SKM-1 (cell line): ENCODE measurements around the gene C15orf39.
"Not testable (repeated sequence)": the region's sequence is repeated elsewhere in the genome, so short reads cannot be mapped to it uniquely, and the experiment has no call there.

Source experiments
- DNase-seq: peaks from one replicate; lab custom pipeline; 2025; ENCODE audit not compliant: unreplicated experiment; lab: John Stamatoyannopoulos, UW

The C15orf39 gene

GRCh38 chr15:75209289-75209676 is 7.6 kb downstream of the C15orf39 start:
- DNase-seq = no peak

GRCh38 chr15:75210811-75211230 is 9.1 kb downstream of the C15orf39 start:
- DNase-seq = no peak

- DNase-seq = no peak
These were observed 9.9 kb downstream of the C15orf39 start for GRCh38 chr15:75211436-75212199.

DNA sequence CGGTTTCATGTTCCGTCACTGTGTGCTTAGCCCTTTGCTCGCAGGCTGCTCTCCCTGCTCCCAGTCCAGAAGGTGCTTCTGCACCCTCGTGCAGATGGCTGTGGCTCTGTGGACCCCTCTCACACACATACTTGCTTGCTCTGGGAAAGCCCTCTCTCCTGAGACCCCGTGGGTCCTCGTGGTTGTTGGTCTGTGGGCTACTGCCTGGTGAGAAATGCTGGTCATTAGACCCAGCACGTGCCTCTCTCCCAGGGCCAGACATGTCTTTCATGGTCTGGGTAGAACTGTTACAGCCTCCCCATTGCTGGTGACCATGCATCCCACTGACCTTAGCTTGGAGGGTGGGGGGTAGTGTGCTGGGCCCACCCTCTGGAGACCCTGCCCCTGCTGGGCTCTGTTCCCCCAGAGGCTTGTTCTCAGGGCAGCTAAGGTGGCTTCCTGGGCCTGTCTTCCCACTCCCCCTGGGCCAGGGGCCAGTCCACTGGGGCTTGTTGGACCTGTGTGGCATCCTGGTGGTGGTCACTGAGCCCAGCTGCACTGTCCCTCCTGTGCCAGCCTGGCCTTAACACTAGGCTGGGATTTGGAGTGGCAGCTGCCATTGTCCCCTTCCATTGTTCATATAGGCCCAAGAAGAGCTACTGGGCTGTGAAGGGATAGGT is 10.6 kb downstream of the C15orf39 start:
- no peak for DNase-seq

DNA sequence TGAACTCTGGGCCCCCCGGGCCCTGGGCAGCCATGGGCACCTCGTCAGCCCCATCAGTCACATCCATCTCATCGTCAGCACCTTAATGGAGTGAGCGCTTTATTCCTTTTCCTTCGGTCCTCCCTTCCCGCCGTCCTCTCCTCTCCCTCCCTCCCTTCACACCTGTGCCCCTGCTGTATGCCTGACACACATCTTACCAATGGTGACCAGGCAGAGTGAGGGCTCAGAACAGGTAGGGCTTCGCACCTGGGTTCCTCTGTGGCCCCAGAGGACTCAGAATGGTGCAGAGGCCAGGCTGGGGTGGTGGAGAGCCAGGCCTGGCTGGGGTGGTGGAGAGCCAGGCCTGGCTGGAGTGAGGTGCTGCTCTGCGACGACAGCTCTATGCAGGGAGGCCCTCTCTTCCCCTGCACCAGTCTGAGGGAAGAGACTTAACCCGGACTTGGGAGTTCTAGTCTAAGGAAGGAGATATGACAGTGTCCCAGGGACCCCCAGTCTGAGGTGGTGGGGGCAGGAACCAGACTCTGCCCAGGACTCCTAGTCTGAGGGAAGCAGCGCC is 11.6 kb downstream of the C15orf39 start:
- DNase-seq = no peak

DNA sequence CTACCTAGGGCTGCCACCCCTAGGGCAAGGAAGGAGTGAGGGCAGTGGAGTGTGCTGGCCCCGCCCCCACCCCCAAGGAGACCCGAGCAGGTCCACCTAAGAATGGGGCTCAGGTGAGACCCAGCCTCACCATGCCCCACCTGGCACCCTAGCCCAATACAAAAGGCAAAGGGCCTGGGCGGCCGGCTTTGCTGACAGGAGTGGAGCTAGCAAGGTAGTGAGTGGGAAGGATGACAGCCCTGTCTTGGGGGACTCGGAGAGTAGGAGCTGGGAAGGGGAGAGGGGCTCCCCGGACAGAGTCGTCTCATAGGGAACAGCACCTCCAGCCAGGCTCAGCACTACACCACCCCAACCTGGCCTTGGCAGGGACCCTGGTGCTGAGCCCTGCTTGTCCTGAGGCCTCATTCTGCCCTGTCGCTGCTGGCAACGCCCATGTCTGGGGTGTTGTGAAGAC is 12.1 kb downstream of the C15orf39 start:
- no peak for DNase-seq

DNA sequence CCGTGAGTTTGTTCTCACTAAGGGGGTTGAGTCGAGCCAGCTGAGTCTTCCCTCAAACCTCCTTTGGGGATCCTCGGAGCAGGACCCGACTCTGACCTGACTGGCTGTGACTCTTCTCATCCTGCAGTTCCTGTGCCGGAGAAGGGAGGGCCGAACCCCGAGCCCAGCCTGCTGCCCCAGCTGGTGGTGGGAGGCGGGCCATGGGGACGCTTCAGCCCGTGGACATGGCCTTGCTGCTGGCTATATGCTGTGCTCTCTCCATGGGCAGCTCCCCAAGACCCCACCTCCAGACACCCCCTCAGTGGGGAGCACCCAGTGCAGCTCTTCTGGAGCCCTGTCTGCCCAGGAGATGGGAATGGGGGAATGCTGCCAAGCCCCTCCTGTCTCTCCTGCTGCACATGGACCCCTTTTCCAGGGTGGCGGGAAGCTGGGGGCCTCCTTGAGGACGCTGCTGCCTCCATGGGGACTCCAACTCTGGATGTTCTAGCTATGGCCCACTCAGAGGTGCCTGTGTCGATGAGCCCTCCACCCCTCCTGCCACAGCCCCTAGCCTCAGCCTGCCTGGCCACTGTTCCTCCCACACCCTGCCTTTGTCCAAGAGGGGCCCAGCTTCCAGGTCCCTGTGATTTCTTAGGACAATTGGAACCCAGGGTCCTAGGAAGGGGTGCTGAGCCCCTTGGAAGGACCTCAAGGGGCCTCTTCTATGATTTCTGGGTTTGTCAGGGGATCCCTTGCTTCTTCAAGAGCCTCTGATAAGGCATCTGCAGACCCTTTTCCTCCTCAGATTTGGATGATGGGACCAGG is 12.8 kb downstream of the C15orf39 start:
- no peak for DNase-seq

DNA sequence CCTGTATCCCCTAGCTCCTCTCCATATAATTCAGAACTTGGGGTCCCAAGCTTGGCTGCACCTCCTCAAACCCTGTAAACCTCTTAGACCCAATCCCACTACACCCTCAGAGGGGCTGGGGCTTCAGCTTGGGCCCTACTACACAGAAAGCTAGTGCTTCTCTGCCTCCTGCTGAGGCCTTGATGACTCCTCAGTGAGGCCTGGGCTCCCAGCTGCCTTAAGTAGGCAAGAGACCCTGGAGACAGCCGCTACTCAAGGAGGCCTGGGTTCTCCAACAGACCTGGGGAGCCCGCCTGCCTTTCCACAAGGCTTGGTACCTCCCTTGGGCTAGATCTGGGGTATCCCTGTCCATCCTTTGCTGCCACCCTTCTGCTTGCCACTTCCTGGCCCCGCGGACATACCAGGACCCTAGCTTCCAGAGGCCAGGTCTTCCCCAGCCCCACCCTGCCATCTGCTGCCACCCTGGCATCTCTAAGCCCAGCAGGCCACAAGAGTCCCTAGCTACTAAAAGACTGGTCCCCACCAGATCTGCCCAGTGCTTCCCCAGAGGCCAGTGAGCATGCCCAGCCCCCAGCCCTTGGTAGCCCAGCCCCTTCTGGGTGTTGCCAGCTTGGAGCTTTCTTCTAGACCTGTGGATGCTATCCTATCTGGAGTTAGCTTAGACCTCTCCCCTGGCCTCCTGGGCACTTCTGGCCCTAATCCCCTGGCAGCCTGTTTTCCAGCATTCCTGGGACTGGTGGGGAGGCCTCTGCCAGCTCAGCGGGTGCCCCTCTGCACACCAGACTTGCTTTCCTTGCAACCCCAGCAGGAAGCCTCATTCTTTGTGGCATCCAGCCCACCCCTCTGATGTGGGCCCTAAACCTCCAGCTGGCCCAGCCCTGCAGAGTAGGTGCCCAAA is 13.7 kb downstream of the C15orf39 start:
- DNase-seq = no peak

GRCh38 chr15:75217012-75217411 is 15.3 kb downstream of the C15orf39 start:
- no peak for DNase-seq

GRCh38 chr15:75217574-75217973 is 15.9 kb downstream of the C15orf39 start:
- not testable (repeated sequence) for DNase-seq

- not testable (repeated sequence) for DNase-seq
These were observed 17.8 kb downstream of the C15orf39 start for GRCh38 chr15:75219507-75219929.

- no peak for DNase-seq
These were observed 22.0 kb downstream of the C15orf39 start for GRCh38 chr15:75223688-75224087.

GRCh38 chr15:75224281-75224680 is 22.6 kb downstream of the C15orf39 start:
- DNase-seq = no peak

DNA sequence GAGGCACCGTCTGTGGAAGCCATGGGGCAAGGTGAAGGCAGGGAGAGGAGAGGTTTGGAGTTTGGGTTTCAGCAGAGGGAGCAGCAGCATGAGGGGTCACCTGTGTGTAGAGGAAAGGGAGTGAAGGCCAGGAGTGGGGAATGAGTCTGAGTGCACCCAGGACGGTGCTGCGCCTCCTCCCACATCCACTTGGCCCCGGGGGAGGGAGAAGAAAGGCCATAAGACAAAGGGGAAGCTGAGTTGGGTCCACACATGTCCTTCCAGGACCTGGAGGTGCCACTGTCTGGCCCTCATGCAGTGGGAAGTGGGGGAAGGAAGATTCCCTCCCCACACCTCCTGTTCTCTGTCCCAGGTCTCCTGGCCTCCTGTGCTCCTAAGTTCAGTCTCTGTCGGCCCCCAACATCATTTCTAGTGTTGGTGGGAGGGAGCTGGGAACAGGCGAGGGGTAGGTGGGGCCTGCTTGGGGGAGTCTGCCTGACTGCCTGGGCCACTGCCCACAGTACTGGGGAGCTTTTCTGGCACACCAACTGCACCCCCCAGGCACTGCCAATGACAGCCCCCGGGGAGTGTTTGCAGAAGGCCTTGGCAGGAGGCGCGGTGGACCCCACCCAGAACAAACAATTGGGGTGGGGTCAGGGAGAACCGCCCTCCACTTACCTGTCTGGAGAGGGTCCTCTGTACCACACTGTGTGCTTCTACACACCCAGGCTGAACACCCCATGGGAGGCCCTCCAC is 23.6 kb downstream of the C15orf39 start:
- not testable (repeated sequence) for DNase-seq

GRCh38 chr15:75225951-75226732 is 24.5 kb downstream of the C15orf39 start:
- DNase-seq = no peak

DNA sequence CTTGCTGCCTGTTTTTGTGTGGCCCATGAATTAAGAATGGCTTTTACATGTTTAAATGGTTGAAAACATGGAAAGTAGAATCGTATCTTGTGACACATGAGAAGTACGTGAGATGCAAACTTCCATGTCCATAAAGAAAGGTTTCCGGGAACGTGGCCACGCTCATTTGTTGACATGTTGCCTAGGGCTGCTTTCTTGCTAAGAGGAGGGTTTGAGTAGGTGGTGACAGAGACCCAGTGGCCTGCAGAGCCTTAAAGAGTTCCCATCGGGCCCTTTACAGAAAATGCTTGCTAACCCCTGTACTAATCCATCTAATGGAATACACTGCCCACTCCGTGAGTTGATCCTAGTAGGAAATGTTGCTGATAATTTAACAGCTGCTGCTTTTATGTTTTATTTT is 25.4 kb downstream of the C15orf39 start:
- DNase-seq = not testable (repeated sequence)

- no peak for DNase-seq
These were observed 26.1 kb downstream of the C15orf39 start for GRCh38 chr15:75227663-75228280.

DNA sequence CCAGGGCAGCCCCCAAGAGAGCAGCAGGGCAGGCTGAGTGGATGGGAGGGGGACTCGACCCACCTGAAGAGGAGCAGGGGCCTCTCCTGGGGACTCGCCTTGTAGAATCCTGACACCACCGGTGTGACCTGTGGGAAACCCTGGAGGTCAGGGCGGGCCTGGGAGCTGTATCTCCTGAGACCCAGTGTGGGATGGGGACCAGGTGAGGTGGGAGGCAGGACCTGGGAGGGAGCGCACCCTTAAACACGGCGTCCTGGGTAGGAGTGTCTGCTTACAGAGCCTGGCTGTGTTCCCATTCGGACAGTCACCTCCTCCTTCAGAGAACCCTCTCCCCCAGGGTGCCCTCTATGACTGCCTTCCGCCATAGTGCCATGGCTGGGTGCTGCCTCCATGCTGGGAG is 27.1 kb downstream of the C15orf39 start:
- no peak for DNase-seq
